H1 (cell line): ENCODE results near the gene CHPT1. TPM values are rescaled to one million over a fixed set of nuclear protein-coding genes. Genes with fewer than 3 reads are reported as not detected.

Source experiments
- CTCF ChIA-PET: fragments of 300-600 bp; sonication (Branson Sonifier 250); formaldehyde crosslinking; loops from one replicate; lab custom pipeline; 2021; ENCODE audit not compliant: partially characterized antibody; lab: Charles Lee
- POLR2A ChIA-PET: fragments of 300-600 bp; sonication (Branson Sonifier 250); formaldehyde crosslinking; loops from one replicate; lab custom pipeline; 2021; ENCODE audit warnings: inconsistent platforms; ENCODE audit not compliant: partially characterized antibody; lab: Charles Lee
- DNase-seq, 2 experiments: peaks; one replicate each; pipeline versions ENCODE4 v3.0.0 to v3.0.0-alpha.2; 2010 to 2022; ENCODE audit warnings: low spot score in 2 of 2, low read depth in 1 of 2, mixed read lengths in 1 of 2
- FAIRE-seq: peaks from 2 replicates; lab custom pipeline; 2011; peaks lifted over from hg19 to GRCh38; lab: Jason Lieb, UNC
- H2AFZ ChIP-seq: 2 replicates; pipeline ENCODE4 v1.8.1; 2012; ENCODE audit warnings: low read length, inconsistent platforms
- H2AK5ac ChIP-seq: 2 replicates; pipeline ENCODE4 v1.6.1; 2013; ENCODE audit warnings: low read depth, low read length
- H2BK120ac ChIP-seq: replicated peaks from 2 replicates; pipeline ENCODE3; 2013; ENCODE audit warnings: low read depth, low read length, inconsistent platforms
- H2BK12ac ChIP-seq: 2 replicates; pipeline ENCODE4 v1.6.1; 2013; ENCODE audit warnings: low read depth, low read length
- H2BK15ac ChIP-seq: 2 replicates; pipeline ENCODE4 v1.6.1; 2013; ENCODE audit warnings: low read length
- H2BK20ac ChIP-seq: 2 replicates; pipeline ENCODE4 v1.6.1; 2013; ENCODE audit warnings: low read length
- H2BK5ac ChIP-seq: 2 replicates; pipeline ENCODE4 v1.6.1; 2013; ENCODE audit warnings: low read depth, low read length
- H3K14ac ChIP-seq: 2 replicates; pipeline ENCODE4 v1.6.1; 2013; ENCODE audit warnings: inconsistent platforms; ENCODE audit not compliant: insufficient read length
- H3K18ac ChIP-seq: 2 replicates; pipeline ENCODE4 v1.6.1; 2013; ENCODE audit warnings: low read length; ENCODE audit errors: extremely low read depth
- H3K23ac ChIP-seq: 2 replicates; pipeline ENCODE4 v1.6.1; 2013; ENCODE audit warnings: inconsistent platforms; ENCODE audit not compliant: insufficient read length
- H3K23me2 ChIP-seq: 2 replicates; pipeline ENCODE4 v1.6.1; 2013; ENCODE audit warnings: low read depth, low read length
- H3K27ac ChIP-seq: 2 replicates; pipeline ENCODE4 v1.6.1; 2011; ENCODE audit warnings: low read depth, low read length, inconsistent platforms
- H3K27me3 ChIP-seq, 4 experiments: replicated peaks in 1 of 4; 1 replicate in 1 of 4; 2 replicates in 3 of 4; pipeline versions ENCODE4 v1.6.1 to v1.8.1; 2011 to 2013; ENCODE audit warnings: low read length in 3 of 4, mild to moderate bottlenecking in 3 of 4, inconsistent platforms in 2 of 4, mixed read lengths in 2 of 4, moderate library complexity in 1 of 4; ENCODE audit not compliant: control insufficient read depth in 3 of 4, insufficient read depth in 3 of 4; ENCODE audit errors: extremely low read depth in 1 of 4
- H3K36me3 ChIP-seq, 4 experiments: 2 replicates each; pipeline versions ENCODE4 v1.6.1 to v1.8.1; 2011 to 2013; ENCODE audit warnings: mild to moderate bottlenecking in 4 of 4, low read length in 3 of 4, moderate library complexity in 2 of 4, control low read depth in 1 of 4, inconsistent platforms in 1 of 4; ENCODE audit not compliant: insufficient read depth in 4 of 4, control insufficient read depth in 2 of 4
- H3K4ac ChIP-seq: replicated peaks from 2 replicates; pipeline ENCODE3; 2013; ENCODE audit warnings: low read length, low read depth, mixed read lengths, inconsistent platforms; ENCODE audit not compliant: insufficient read length
- H3K4me1 ChIP-seq, 4 experiments: replicated peaks in 1 of 4; 1 replicate in 1 of 4; 2 replicates in 3 of 4; pipeline versions ENCODE4 v1.6.1 to v1.8.1; 2011 to 2013; ENCODE audit warnings: low read length in 3 of 4, inconsistent platforms in 2 of 4, mixed read lengths in 1 of 4; ENCODE audit not compliant: insufficient read depth in 4 of 4, control insufficient read depth in 3 of 4
- H3K4me2 ChIP-seq, 2 experiments: 2 replicates each; pipeline versions ENCODE4 v1.6.1 to v1.8.1; 2011 to 2013; ENCODE audit warnings: low read depth in 2 of 2, low read length in 2 of 2, control low read depth in 1 of 2, inconsistent platforms in 1 of 2, mild to moderate bottlenecking in 1 of 2; ENCODE audit not compliant: insufficient read depth in 1 of 2
- H3K4me3 ChIP-seq, 4 experiments: fragments of 200-600, 300-600 bp in 1 of 4; sonication (generic), shearing (Covaris generic), sonication (Bioruptor Twin) in 1 of 4; 2 replicates each; pipeline versions ENCODE4 v1.5.1 to v1.8.1; 2011 to 2016; ENCODE audit warnings: low read length in 4 of 4, low read depth in 3 of 4, control low read depth in 2 of 4, inconsistent platforms in 2 of 4, mild to moderate bottlenecking in 2 of 4, mixed read lengths in 1 of 4, moderate library complexity in 1 of 4; ENCODE audit not compliant: insufficient read depth in 2 of 4; ENCODE audit errors: extremely low read depth in 1 of 4
- H3K56ac ChIP-seq: replicated peaks from 2 replicates; pipeline ENCODE3; 2013; ENCODE audit warnings: low read depth, mild to moderate bottlenecking, mixed read lengths, low read length, inconsistent platforms; ENCODE audit not compliant: insufficient read length
- H3K79me1 ChIP-seq: 2 replicates; pipeline ENCODE4 v1.6.1; 2013; ENCODE audit warnings: low read depth, low read length, control low read depth
- H3K79me2 ChIP-seq, 2 experiments: 2 replicates each; pipeline versions ENCODE4 v1.6.1 to v1.8.1; 2012 to 2013; ENCODE audit warnings: low read length in 2 of 2, mild to moderate bottlenecking in 2 of 2, inconsistent platforms in 1 of 2; ENCODE audit not compliant: insufficient read depth in 2 of 2, control insufficient read depth in 1 of 2
- H3K9ac ChIP-seq, 4 experiments: replicated peaks in 1 of 4; 1 replicate in 1 of 4; 2 replicates in 3 of 4; pipeline versions ENCODE4 v1.6.1 to v1.8.1; 2011 to 2013; ENCODE audit warnings: low read depth in 3 of 4, low read length in 3 of 4, control low read depth in 2 of 4, mild to moderate bottlenecking in 2 of 4, moderate library complexity in 2 of 4, inconsistent platforms in 1 of 4; ENCODE audit errors: extremely low read depth in 1 of 4
- H3K9me3 ChIP-seq, 2 experiments: 2 replicates each; pipeline versions ENCODE4 v1.6.1 to v1.8.1; 2012 to 2013; ENCODE audit warnings: mild to moderate bottlenecking in 2 of 2, moderate library complexity in 2 of 2, control low read depth in 1 of 2, inconsistent platforms in 1 of 2, low read depth in 1 of 2, low read length in 1 of 2, mixed read lengths in 1 of 2; ENCODE audit not compliant: insufficient read depth in 2 of 2
- H4K20me1 ChIP-seq, 2 experiments: replicated peaks in 1 of 2; 2 replicates each; pipeline versions ENCODE3 to v1.8.1; 2011 to 2013; ENCODE audit warnings: inconsistent platforms in 2 of 2, low read length in 2 of 2, mild to moderate bottlenecking in 1 of 2; ENCODE audit not compliant: insufficient read depth in 2 of 2, control insufficient read depth in 1 of 2
- H4K5ac ChIP-seq: 2 replicates; pipeline ENCODE4 v1.6.1; 2013; ENCODE audit warnings: low read length, low read depth, mixed read lengths, inconsistent platforms; ENCODE audit not compliant: insufficient read length
- H4K8ac ChIP-seq: 2 replicates; pipeline ENCODE4 v1.8.0; 2013; ENCODE audit warnings: mild to moderate bottlenecking, moderate library complexity, low read length, inconsistent platforms; ENCODE audit not compliant: insufficient read depth; ENCODE audit errors: extremely low read depth
- H4K91ac ChIP-seq: replicated peaks from 2 replicates; pipeline ENCODE3; 2013; ENCODE audit warnings: low read length, mixed read lengths, inconsistent platforms; ENCODE audit not compliant: insufficient read length
- BCL11A ChIP-seq, 2 experiments: IDR thresholded peaks; one replicate each; pipeline ENCODE4 v1.6.1; 2011; ENCODE audit warnings: low read depth in 2 of 2, low read length in 2 of 2, mild to moderate bottlenecking in 2 of 2
- CTCF ChIP-seq, 3 experiments: IDR thresholded peaks; 1 replicate in 2 of 3; 2 replicates in 1 of 3; pipeline versions ENCODE4 v1.5.1 to v1.6.1; 2011; ENCODE audit warnings: low read length in 3 of 3, mild to moderate bottlenecking in 3 of 3, inconsistent platforms in 2 of 3, low read depth in 1 of 3, moderate library complexity in 1 of 3; ENCODE audit not compliant: insufficient read depth in 1 of 3; ENCODE audit errors: control extremely low read depth in 1 of 3
- HDAC6 ChIP-seq: IDR thresholded peaks from one replicate; pipeline ENCODE4 v1.7.1; 2012; ENCODE audit warnings: low read depth, mild to moderate bottlenecking, inconsistent platforms, low read length, moderate library complexity
- NANOG ChIP-seq: IDR thresholded peaks from 2 replicates; pipeline ENCODE4 v1.6.1; 2011; ENCODE audit warnings: low read length, low read depth, mild to moderate bottlenecking, inconsistent platforms; ENCODE audit not compliant: insufficient read depth, poor library complexity, severe bottlenecking
- POU5F1 ChIP-seq: IDR thresholded peaks from 2 replicates; pipeline ENCODE4 v1.6.1; 2011; ENCODE audit warnings: low read depth, mild to moderate bottlenecking, low read length, moderate library complexity
- SP2 ChIP-seq: IDR thresholded peaks from 2 replicates; pipeline ENCODE4 v1.6.1; 2012; ENCODE audit warnings: mild to moderate bottlenecking, low read length, inconsistent platforms
- SRF ChIP-seq: IDR thresholded peaks from 2 replicates; pipeline ENCODE4 v1.6.1; 2011; ENCODE audit warnings: mild to moderate bottlenecking, low read depth, low read length, moderate library complexity
- SUZ12 ChIP-seq: fragments of 200-600 bp; sonication (generic); IDR thresholded peaks from 2 replicates; pipeline ENCODE4 v1.6.1; 2012; ENCODE audit warnings: mild to moderate bottlenecking, inconsistent platforms, low read length, moderate library complexity, mixed read lengths
- TEAD4 ChIP-seq: IDR thresholded peaks from 2 replicates; pipeline ENCODE4 v1.6.1; 2012; ENCODE audit warnings: low read depth, low read length, inconsistent platforms, mixed read lengths
- YY1 ChIP-seq: IDR thresholded peaks from 2 replicates; pipeline ENCODE4 v1.6.1; 2011; ENCODE audit warnings: low read depth, mild to moderate bottlenecking, low read length
- WGBS, 2 experiments: shearing (Covaris generic) in 1 of 2; methylation state at CpG; one replicate each; pipeline versions ENCODE4 v1.1.6 to v1.1.7; 2013 to 2015; ENCODE audit warnings: low lambda C conversion rate in 2 of 2, mixed read lengths in 2 of 2, inconsistent platforms in 1 of 2, low coverage in 1 of 2, missing lambda C conversion rate in 1 of 2; ENCODE audit not compliant: insufficient replicate concordance in 2 of 2, insufficient coverage in 1 of 2, insufficient read length in 1 of 2; ENCODE audit errors: extremely low coverage in 1 of 2, missing lambda C conversion rate in 1 of 2; 5-methylcytosine and 5-hydroxymethylcytosine counted together
- polyA plus RNA-seq, 7 experiments: library from polyadenylated mRNA; depleted of rRNA in 3 of 7; stranded (reverse) in 5 of 7; unstranded in 2 of 7; fragments of >200 nt in 5 of 7; fragments of 200-250 nt in 2 of 7; gene quantifications; 1 replicate in 5 of 7; 2 replicates in 1 of 7; 4 replicates in 1 of 7; pipeline versions ENCODE4 v1.2.1 to v1.2.3, GENCODE V29; 2011 to 2013; ENCODE audit warnings: missing spikeins in 2 of 7, mixed read lengths in 2 of 7
- total RNA-seq: library from RNA; stranded (reverse); fragmentation: NEBNext Ultra II Directional; extraction: Animal tissue kit (Norgen Biotek cat#: 25700); gene quantifications from 2 replicates; pipeline ENCODE4 v1.2.1, GENCODE V29; 2021

Gene CHPT1
- total and polyA plus RNA-seq, 2 of the 8 experiments (the other 6 are each of a cell fraction or from before 2014, with no cell fraction given): 13.3 to 22.5 TPM

GRCh38 chr12:101670007-101670671, 27.3 kb upstream of the CHPT1 start:
- H2AK5ac ChIP-seq: no peak overlapping the region
- H3K79me2 ChIP-seq: no peaks in the 10 kb centered on the region
- DNase-seq (no peak), FAIRE-seq (peak; percentile 62)
- no peaks in the 10 kb centered on the region for H3K36me3 ChIP-seq
- H3K9ac ChIP-seq: no peak overlapping the region
- no peak overlapping the region for H2BK12ac ChIP-seq
- no peak overlapping the region for H3K4me2 ChIP-seq
- no peaks in the 10 kb centered on the region for H4K20me1 ChIP-seq
- H3K18ac ChIP-seq: no peak overlapping the region; the same call in 1 of the 2 replicates
- no peaks in the 10 kb centered on the region; the same call in 1 of the 2 replicates for H3K23me2 ChIP-seq
- ChIA-PET CTCF (interaction anchor here (0.6 to 4.2 kb wide), 13 partner anchors 9 to 326 kb away, joined by 3 to 32 read pairs (median 3); no protein-coding TSS in a partner anchor), POLR2A (no interaction called here)
- no peak overlapping the region for H2BK15ac ChIP-seq
- H4K91ac ChIP-seq: no peak overlapping the region
- H2BK120ac ChIP-seq: no peak overlapping the region
- 54% methylated on average over 6 of the region's 6 CpGs; no CpG with 5 or more reads in 1 of the 2 experiments for WGBS, 2 experiments
- H3K4me1 ChIP-seq: peaks cover 0 to 3% (median 0%) of the 10 kb centered on the region in 4 experiments; a peak in 1 of 7 replicates
- no peak overlapping the region for H4K5ac ChIP-seq
- no peak overlapping the region for H3K4ac ChIP-seq
- H3K79me1 ChIP-seq: no peaks in the 10 kb centered on the region
- no peaks in the 10 kb centered on the region for H3K27me3 ChIP-seq
- no peak overlapping the region for H4K8ac ChIP-seq
- H3K9me3 ChIP-seq: no peaks in the 10 kb centered on the region
- no peak overlapping the region for H2BK5ac ChIP-seq
- no peak overlapping the region for H2BK20ac ChIP-seq
- no peak overlapping the region for H3K14ac ChIP-seq
- no peak overlapping the region for H3K23ac ChIP-seq
- H2AFZ ChIP-seq: peak overlapping the region; percentile 92
- no peak overlapping the region for H3K56ac ChIP-seq
- H3K4me3 ChIP-seq: no peak overlapping the region
- no peak overlapping the region for H3K27ac ChIP-seq
- TF ChIP-seq BCL11A (IDR thresholded peaks at IDR 0.05; ENCODE audit: low read depth in 2 of 2, low read length in 2 of 2) (no peak), SUZ12 (no peak), NANOG (no peak), SP2 (no peak), TEAD4 (no peak), HDAC6 (no peak), SRF (no peak), CTCF (IDR thresholded peaks at IDR 0.05; ENCODE audit: control extremely low read depth in 1 of 3, insufficient read depth in 1 of 3, low read depth in 1 of 3, low read length in 3 of 3) (peak in 2 of 3 experiments; percentile 43 to 75; a peak in 3 of 4 replicates), YY1 (0 out of 2 replicates have a peak, but pooled peaks have one; percentile 29), POU5F1 (no peak)
